DMS 273 treated with DMSO at 0.1 percent for 48 hours (cell line): ENCODE data around the gene SOBP.
"Not testable (repeated sequence)": the region's sequence is repeated elsewhere in the genome, so short reads cannot be mapped to it uniquely, and the experiment has no call there.

Experiments
- DNase-seq: peaks from one replicate; lab custom pipeline; 2025; lab: John Stamatoyannopoulos, UW

SOBP gene

DNA sequence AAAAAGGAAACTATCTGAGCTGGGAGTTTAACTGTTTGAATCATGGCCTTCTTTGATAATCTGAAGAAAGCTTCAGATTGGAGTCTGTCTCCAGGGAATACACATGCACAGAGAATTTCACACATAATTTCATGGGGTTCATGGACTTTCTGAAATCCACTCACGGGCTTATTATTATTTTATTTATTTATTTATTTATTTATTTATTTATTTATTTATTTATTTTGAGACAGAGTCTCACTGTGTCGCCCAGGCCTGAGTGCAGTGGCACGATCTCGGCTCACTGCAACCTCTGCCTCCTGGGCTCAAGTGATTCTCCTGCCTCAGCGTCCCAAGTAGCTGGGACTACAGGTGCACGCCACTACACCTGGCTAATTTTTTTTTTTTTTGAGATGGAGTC is 63.2 kb downstream of the SOBP start:
- DNase-seq, result not testable (repeated sequence)

DNA sequence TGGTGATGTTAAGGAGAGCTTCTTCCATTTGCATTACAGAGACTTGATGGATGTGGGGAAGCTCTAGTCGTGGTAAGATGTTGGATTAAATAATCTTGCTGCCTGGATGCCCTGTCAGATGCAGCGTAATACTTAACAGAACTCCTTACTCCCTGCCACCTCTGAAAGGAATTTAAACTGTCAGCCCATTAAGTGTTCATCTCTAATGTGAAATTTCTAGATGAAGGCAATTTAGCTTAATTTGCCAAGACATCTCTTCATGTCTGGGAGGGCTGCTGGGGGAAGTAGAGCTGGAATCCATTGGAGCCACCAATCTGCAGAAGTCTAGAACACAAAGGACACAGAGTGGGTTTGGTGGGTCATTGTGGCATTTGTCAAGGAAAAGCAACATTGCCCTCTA is 64.4 kb downstream of the SOBP start:
- DNase-seq, result no peak

DNA sequence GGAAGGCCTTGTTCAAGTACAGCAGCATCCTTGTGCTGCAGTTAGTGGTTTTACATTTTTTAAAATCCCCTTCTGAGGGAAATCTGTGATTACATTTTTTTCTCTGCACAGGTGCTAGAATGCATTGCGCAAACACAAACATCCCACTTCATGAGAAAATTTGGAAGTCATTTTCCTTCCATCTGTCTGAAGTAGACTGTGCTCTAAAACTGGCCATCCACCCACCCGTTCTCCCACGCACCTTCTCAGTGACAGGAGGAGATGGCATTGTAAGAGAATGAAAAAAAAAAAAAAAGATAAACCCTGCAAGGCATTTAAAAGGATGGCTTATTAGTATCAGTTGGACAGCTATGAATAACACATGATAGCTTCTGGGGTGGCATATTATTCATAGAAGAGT is 65.0 kb downstream of the SOBP start:
- DNase-seq, result no peak

DNA sequence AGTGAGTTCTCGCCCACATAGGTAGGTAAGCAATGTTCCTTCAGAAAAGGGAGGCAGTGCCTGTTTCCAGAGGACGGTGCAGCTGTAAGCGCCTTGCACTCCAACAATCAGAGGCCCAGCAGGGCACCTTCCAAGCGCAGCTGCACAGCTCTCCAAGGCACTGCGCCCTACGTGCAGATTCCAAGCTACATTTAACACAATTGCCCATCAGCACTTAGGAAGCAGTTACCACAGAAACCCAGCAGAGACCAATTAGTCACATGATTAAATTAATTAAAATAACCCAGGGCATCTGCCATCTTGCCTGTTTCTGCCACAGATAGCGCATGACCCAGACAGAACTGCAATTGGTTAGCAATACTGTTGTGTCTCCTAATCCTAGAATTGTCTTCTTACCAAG is 65.5 kb downstream of the SOBP start:
- no peak for DNase-seq

DNA sequence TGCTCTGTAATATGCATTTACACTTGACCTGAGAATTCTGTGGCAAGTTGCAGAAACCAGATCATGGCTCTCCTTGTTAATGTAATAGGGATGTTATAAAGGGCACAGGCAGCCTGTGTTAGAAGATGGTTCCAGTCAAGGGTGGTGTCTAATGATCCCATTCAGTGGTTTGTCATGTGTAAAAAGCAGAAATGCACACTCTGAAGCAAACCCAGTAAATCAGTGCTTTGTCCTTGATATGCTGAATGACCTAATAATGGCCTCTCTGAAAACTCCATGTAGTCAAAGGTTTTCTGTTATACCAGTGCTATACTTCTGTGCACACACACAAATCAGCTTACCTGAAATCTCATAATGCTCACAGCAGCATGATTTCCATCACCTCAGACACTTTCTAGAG is 66.2 kb downstream of the SOBP start:
- DNase-seq, result no peak

DNA sequence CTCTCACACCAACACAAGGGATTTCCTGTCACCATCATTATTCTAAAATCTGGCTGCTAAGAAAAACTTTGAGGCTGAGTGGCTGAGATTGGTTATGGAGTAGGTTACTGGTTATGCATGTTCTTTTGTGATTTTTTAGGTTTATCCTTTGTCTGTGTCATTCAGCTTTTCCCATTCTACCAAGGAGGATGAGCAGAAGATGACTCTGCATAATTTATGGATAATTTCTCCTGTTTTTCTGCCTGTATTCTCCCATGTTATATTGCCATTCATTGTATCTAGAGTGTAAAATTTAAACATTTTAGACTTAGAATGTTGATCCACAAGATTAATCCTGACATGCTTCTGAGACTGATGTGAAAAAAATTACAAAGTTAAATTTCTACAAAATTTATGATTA is 67.8 kb downstream of the SOBP start:
- no peak for DNase-seq

DNA sequence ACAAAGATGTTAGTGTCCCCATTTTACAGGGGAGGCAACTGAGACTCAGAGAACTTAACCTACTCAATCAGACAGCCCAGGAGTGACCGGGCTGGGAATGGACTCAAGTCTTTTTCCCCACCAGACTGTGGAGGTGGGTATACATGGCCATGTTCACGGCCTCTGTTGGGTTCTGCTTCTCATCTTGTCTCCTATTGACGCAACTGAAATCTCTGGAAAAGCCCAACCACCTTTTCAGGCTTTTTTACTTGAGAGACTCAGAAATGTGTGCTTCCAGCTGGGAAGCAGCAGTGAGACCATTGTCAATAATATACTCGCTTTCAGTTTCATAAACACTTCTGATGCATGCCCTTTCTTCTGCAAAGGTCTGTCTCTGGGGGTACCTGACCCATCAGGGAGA is 70.7 kb downstream of the SOBP start:
- no peak for DNase-seq

DNA sequence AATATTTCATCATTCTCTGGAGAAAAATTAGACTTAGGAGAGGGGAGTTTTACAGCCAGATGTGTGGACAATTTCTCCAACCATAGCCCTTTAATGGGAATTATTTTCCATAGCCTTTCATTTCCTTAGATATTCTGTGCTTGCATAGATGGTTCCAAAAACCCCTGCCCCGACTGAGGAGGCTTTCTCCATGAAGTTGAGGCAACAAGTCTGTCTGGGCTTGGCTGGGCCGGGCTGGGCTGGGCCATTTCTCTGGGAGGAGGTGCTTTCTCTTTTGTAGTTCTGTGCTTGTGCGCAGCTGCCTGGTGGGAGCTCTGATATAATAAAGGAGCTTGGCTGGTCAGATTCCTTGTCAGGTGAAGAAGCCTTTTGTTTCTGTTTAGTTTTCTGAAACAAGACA is 71.4 kb downstream of the SOBP start:
- no peak for DNase-seq

DNA sequence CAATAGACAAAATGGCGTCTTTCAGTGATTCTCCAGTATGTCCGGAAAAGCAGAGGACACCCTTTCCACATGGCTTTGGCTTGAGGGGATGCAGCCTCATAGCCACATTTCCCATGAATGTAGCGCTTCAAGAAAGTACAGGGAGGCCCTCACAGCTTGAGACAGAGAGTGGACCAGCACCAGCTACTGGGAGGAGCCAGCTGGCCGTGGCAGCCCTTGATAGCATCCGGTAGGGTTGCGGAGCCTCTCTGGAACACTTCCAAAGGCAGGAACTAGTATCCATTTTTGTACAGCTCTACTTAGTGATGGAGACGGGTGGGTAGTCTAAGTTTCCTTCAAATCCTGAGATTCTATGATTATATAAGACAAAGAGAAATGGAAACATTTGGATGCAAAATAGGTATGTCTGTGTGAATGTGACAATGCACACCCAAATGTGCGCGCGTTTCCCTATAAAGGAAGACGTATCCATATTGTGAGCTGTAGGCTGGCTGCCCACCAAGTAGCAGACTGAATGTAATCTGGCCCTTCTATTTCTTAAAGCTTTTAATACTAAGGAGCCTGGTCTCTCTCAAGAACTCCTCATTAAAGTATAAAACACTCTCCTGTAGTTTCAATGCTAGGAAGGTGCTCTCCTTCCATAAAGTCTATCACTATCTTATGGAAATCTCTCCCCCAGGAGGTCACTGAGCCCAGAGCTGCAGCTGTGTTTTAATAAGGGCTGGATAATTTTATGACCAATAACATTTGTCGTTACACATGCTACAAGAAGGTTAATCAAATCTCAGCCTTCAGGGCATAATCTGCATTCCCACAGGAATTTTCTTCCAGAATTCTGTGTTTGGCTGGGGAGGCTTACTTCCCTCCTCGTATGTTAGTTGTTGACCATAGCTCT is 74.0 kb downstream of the SOBP start:
- DNase-seq, result no peak

DNA sequence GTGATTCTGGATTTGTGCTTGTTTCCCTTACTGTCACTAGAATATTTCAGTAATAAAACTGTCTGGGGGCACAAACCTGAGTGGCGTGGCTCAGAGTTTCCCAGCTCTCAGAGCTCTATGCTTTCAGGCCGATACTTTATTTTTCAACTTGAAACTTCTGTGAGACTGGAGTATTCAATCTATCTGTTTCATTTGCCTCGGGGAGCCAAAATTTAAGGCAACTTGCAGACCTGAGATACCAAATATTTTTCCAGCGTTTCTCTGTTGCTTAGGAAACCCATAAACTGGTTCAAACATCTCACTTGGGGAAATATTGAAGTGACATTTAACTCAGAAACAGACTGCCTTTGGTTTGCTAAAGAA is 74.7 kb downstream of the SOBP start:
- DNase-seq, result no peak

DNA sequence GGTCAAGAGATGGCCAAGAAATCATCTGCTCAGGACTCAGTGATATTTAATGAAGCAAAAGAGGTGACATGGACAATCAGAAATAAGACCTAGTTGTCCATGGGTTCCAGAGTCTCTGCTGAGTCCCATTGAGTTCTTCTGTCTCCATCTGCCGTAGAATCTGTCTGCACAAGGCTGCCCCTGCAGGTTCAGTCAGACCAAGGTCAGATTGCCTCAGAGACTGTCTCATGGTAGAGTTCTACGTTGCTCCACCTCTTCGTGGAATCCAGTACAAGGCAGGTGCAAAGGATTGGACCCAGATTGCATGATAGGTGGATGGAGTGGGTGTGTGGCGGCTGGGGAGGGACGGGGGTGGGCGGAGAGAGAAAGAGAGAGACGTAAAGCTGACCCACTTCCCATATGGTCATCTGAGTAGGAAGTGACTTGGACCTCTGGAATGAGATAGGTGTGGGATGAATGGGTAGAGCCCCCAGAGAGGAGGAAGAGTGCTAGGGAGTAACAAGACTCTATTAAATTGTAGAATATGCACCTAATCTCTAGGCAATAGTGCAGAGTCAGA is 75.3 kb downstream of the SOBP start:
- DNase-seq, result no peak

DNA sequence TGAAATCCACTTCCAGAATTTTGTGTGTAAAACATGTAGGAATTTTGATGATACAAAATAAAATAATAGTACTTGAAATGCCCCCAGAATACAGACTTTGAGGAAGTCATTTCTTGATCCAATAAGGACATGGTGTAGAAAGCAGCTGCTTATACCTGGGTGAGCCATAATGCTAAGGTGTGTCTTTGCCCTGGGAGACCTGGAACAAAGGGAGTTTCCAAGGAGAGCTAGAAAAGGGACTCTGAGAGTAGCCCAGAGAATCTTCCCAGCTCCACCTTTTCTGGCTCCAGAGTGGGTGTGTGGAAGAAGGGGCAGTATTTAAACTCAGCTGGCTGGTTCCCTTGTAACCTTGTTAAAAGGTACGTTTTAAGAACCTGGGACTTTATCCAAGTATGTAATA is 77.7 kb downstream of the SOBP start:
- DNase-seq, result no peak

DNA sequence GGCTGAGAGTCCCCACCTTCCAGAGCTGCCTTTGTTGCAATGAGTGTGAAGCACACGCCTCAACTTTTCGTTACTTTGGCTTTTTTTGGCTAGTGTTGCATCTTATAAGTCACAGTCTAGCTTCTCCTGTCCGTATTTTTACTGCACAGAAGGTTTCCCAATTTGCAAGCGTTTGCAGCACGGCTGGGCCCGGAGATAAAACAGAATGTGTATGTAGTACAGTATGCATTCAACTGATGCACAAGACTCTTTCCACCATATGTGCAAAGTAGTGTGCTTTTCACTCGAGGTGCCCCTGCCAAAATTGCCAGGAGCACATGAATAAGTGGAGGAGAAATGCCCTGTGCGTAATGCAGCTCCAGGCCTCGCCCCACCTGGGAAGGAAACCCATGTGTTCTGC is 79.6 kb downstream of the SOBP start:
- DNase-seq, result no peak

DNA sequence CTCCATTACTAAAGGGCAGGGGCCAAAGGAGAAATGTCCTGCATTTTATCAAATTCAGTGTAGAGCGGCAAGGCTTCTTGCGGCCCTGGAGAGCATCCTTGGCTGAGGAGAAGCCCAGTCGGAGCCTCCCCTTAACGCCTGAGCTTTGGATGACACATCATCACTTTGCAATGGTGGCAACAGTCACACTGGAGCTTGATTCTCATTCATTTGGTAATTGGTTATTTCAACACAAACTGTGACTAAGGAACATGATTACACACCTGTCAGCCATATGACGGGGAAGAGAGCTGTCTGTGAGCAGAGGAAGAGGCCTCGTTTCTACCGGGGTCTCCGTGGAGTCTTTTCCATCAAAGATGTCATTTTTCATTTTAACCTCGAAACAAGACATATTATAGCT is 81.4 kb downstream of the SOBP start:
- DNase-seq, result no peak

DNA sequence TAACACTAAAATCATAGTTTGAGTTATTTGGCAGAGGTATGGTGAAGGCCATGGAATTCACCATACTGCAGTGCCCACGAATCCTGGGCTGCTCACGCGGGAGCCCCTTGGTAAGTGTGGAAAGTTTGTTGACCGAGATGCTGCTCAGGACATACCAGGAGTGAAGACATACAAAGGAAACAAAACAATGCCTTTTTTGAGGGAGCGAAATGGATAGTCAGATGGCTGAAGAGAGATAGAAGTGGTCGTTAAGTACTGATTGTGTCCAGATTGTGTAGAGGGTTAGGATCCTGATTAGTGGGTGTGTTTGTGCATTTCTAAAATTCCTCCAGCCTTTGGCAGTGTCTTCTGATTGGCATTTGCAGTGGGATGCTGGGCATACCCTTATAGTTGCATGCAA is 83.0 kb downstream of the SOBP start:
- DNase-seq, result no peak

DNA sequence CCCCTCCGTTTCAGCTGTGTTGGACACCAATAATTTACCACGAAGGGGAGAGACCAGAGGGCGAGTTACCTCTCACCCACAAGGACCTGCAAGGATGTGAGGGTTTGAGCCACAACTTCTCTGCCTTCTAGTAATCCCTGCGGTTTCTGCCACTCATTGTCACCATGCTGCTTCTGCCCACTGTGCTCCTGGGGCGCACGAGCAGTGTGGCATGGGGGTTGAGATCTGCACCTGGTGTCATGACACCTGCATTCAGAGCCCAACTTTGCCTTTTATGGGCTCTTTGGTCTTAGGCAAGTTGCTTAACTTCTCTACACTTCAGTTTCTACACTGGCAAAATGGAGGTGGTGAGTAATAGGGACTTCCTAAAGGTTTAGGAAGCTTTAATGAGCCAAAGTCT is 84.9 kb downstream of the SOBP start:
- no peak for DNase-seq

DNA sequence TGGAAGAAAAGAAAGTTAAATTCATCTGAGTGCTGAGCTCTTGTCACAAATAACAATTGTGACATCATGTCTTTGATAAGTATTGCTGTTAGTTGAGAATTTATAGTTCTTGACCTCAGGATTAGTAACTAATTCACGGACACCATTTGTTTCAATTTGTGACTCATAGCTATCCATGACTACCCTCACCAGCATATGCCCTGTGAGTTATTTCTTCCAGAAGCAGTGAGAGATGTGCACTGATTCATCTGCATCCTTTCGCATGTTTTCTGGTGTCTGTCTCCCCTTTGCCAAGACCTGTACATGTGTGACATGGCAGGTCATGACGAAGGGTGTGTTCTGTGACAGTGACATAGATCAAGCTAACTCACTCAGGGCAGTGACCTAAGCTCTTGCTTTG is 86.9 kb downstream of the SOBP start:
- no peak for DNase-seq

DNA sequence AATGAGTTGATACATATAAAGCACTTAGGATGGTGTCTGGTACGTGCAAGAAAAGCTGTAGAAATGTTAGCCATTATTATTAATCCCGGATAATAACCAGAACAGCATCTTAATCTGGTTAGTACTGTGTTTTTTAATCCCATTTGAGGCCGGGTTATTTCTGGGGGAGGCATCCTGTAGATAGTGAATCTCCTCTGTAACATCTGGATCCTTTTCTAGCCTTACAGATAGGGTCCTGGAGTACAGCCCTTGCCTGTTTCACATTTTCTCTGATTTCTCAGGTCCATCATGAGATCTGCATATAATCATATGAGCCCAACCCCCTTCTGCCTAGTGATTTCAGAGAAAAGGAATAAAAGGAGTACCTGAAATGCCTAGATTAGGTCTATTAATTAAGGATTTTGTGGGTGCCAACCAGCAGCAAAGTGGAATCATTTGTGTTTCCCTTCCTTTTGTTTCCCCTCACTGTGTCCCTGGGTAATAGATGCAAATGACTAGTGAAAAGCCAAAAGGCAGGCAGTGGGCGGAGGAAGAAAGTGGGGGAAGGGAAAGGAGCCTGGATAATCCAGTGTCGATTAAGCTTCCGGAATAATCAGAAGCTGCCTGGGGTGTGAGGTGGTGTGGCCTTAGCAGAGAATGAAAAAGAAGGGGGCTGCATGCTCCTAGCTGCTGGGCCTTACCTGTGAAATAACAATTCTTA is 88.9 kb downstream of the SOBP start:
- DNase-seq, result no peak

DNA sequence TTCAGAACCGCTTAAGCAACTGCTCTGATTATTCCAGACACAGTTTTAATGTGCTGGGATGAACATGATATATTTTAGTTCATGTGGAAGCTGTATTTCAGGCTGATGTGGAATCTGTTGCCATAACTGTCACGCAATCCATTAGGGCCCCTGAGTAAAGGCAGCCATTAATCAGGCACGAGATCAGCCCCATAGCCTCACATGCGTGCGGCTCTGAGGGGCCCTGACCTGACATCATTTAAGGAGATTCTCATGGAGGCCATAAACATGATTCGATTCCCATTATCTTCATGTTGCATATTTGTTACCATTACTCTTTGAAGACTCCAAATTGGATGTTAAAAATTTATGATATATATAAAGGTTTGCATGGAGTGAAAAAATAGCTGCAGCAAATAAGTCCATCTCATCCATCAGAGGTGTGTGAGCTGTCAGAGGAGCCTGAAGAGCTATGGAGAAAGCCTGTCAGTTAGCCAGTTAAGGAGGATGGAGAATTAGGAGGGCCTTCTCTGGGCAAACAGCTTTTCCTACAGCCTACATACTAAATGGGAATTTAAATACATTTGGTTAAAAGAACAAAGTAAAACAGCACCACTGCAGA is 89.6 kb downstream of the SOBP start:
- no peak for DNase-seq

DNA sequence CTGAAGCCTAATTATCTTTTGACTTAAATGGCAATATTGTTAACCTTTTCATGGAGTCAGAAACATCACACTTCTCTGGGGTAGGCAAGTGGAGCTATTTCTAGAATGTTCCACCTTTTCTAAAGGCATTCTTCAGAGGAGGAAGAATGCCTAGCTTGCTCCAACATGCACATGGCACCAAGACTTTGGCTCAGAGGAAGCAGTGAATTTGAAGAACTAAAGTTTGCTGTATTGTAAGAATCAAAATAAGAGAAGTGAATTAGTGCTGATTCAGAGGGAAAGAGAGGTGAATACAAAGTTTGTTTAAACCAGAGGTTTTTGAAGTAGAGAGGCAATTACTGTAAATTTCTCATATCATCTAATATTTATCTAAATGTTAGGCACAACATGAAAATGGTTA is 92.2 kb downstream of the SOBP start:
- no peak for DNase-seq

DNA sequence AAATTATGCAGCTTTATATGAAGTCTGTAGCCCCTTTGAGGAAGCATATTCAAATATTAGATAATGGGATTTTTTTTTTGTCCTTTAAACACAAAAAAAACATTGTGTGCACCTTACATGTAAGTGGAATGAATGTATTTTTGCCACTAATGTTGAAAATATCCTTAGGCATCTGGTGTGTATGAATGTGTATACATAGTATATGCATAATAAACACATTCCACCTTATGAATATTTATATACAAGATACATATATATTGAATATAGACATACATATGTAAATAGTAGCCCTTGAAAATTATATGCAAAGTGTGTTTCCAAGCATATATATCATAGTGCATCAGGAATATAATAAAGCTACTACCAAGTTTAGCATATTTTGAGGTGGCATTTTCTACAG is 94.8 kb downstream of the SOBP start:
- no peak for DNase-seq

DNA sequence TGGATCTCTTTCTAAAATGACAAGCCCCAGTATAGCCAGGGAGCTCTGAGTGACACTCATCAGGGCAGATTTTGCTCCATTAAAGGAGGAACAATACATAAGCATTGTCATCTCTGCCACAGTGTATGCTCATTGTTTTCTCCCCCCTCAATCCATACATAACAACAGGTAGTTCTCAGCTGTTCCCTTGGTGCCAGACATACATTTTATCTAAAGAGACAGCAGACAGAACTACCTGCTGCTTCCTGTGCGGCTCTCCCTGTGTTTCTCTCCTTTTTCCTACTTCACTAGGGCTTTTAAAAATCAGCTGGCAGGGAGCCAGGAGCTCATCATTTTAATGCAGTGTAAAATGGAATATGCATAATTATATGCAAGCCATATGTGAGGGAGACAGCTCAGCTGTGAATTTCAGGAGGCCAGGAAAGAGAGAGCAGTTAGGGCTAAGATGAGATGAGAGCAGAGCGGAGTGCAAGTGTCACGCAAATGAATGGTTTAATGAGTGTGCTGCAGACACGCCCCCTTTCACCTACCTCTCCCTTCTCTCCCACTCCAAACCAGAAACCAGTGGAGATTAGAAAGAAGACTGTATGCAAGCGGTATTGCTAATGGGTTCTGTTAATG is 96.0 kb downstream of the SOBP start:
- DNase-seq, result no peak

DNA sequence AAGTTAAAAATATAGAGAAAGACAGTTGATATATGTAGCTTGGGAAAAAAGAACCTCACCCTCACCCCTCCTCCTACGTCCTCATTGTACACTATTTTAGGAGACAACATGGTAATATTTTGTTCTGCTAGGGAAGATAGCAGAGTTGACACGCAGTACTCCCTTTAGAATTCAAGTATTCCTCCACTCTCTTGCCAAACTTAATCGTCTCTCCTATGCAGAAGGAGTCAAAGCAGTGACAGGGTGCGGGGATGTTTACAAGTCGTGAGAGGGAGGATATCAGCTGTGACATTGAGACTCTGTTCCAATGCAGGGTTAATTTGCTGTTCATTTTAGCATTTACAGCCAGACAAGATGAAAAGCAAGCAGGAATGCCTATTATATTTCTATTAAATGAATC is 97.5 kb downstream of the SOBP start:
- no peak for DNase-seq
